HG03064 (cell line): ENCODE results near the gene PBX2.
A peak's percentile ranks its signal among the peaks of the same experiment; 100 is the strongest.
"Not testable (repeated sequence)": the region's sequence is repeated elsewhere in the genome, so short reads cannot be mapped to it uniquely, and the experiment has no call there.

Experiments
- ATAC-seq: cut with Tn5 transposase; IDR thresholded peaks from one replicate; pipeline ENCODE4 v1.9.1; 2021; ENCODE audit warnings: low read depth; ENCODE audit not compliant: unreplicated experiment

PBX2 gene

GRCh38 chr6:32203426-32204267, 13.6 kb upstream of the PBX2 start:
- ATAC-seq, result no peak

GRCh38 chr6:32202186-32202585, 12.2 kb upstream of the PBX2 start:
- ATAC-seq, result no peak

- no peak for ATAC-seq
These were observed 10.9 kb upstream of the PBX2 start for GRCh38 chr6:32200711-32201475.

- no peak for ATAC-seq
These were observed 8.9 kb upstream of the PBX2 start for GRCh38 chr6:32198866-32199265.

GRCh38 chr6:32198345-32198696, 8.3 kb upstream of the PBX2 start:
- ATAC-seq, result no peak

GRCh38 chr6:32196682-32197616, 6.9 kb upstream of the PBX2 start:
- no peak for ATAC-seq

GRCh38 chr6:32195902-32196681, 6.1 kb upstream of the PBX2 start:
- peak; percentile 75 for ATAC-seq

- ATAC-seq, result no peak
These were observed 5.6 kb upstream of the PBX2 start for GRCh38 chr6:32195652-32195901.

- ATAC-seq, result peak; percentile 51
These were observed 5.0 kb upstream of the PBX2 start for GRCh38 chr6:32194825-32195651.

- ATAC-seq, result no peak
These were observed 4.4 kb upstream of the PBX2 start for GRCh38 chr6:32194388-32194787.

GRCh38 chr6:32193096-32193495, 3.1 kb upstream of the PBX2 start:
- not testable (repeated sequence) for ATAC-seq

GRCh38 chr6:32192608-32193039, 2.6 kb upstream of the PBX2 start, which contains the start of gene GPSM3:
GPSM3 (minus strand) TSS chr6:32192643; CDS start chr6:32192513, 130 bp downstream.
- no peak for ATAC-seq

GRCh38 chr6:32191696-32192607, 1.9 kb upstream of the PBX2 start:
- ATAC-seq, result no peak

- ATAC-seq, result no peak
These were observed 1.1 kb upstream of the PBX2 start for GRCh38 chr6:32190911-32191677.

GRCh38 chr6:32189742-32190053, 304 bp downstream of the PBX2 start:
- ATAC-seq, result no peak

- ATAC-seq, result no peak
These were observed 797 bp downstream of the PBX2 start for GRCh38 chr6:32189069-32189741.

- ATAC-seq, result no peak
These were observed 1.5 kb downstream of the PBX2 start for GRCh38 chr6:32188381-32189068.
